Mesenchymal stem cell (in vitro differentiated cells and primary cell): ENCODE measurements around the gene ISG20L2.

Experiments used
- DNase-seq: peaks from one replicate; pipeline ENCODE4 v3.0.0-alpha.2; 2013
- H2AFZ ChIP-seq: one replicate; pipeline ENCODE4 v1.6.1; 2013; ENCODE audit warnings: low read depth, mild to moderate bottlenecking, control low read depth, inconsistent platforms, low read length, moderate library complexity
- H2AK5ac ChIP-seq: 2 replicates; pipeline ENCODE4 v1.6.1; 2013; ENCODE audit warnings: low read length, moderate library complexity, mild to moderate bottlenecking, inconsistent platforms; ENCODE audit not compliant: severe bottlenecking
- H2BK120ac ChIP-seq: one replicate; pipeline ENCODE4 v1.6.1; 2013; ENCODE audit warnings: low read depth, mild to moderate bottlenecking, inconsistent platforms, low read length, moderate library complexity
- H2BK12ac ChIP-seq, 2 experiments: one replicate each; pipeline ENCODE4 v1.6.1; 2013; ENCODE audit warnings: inconsistent platforms in 2 of 2, low read length in 2 of 2, mild to moderate bottlenecking in 2 of 2, moderate library complexity in 2 of 2, control low read depth in 1 of 2
- H2BK15ac ChIP-seq: one replicate; pipeline ENCODE4 v1.6.1; 2013; ENCODE audit warnings: mild to moderate bottlenecking, low read depth, inconsistent platforms; ENCODE audit not compliant: poor library complexity, severe bottlenecking
- H2BK5ac ChIP-seq: 2 replicates; pipeline ENCODE4 v1.6.1; 2013; ENCODE audit warnings: low read depth, mild to moderate bottlenecking, low read length, control low read depth, inconsistent platforms; ENCODE audit not compliant: poor library complexity, severe bottlenecking
- H3K14ac ChIP-seq, 2 experiments: one replicate each; pipeline ENCODE4 v1.6.1; 2013; ENCODE audit warnings: inconsistent platforms in 2 of 2, low read length in 2 of 2, control low read depth in 1 of 2, mild to moderate bottlenecking in 1 of 2, moderate library complexity in 1 of 2
- H3K18ac ChIP-seq, 2 experiments: one replicate each; pipeline ENCODE4 v1.6.1; 2013; ENCODE audit warnings: inconsistent platforms in 2 of 2, low read length in 2 of 2, control low read depth in 1 of 2, low read depth in 1 of 2, mild to moderate bottlenecking in 1 of 2
- H3K23ac ChIP-seq, 2 experiments: one replicate each; pipeline ENCODE4 v1.6.1; 2013; ENCODE audit warnings: inconsistent platforms in 2 of 2, low read length in 2 of 2, mild to moderate bottlenecking in 2 of 2, moderate library complexity in 2 of 2, control low read depth in 1 of 2
- H3K27ac ChIP-seq: 2 replicates; pipeline ENCODE4 v1.5.1; 2013; ENCODE audit warnings: mild to moderate bottlenecking, moderate library complexity, low read length, control low read depth, inconsistent platforms; ENCODE audit not compliant: poor library complexity, severe bottlenecking
- H3K27me3 ChIP-seq, 2 experiments: 2 replicates each; pipeline versions ENCODE4 v1.6.1 to v1.7.0; 2013; ENCODE audit warnings: low read length in 2 of 2, mild to moderate bottlenecking in 2 of 2, moderate library complexity in 2 of 2, control low read depth in 1 of 2, inconsistent platforms in 1 of 2; ENCODE audit not compliant: control insufficient read depth in 1 of 2, insufficient read depth in 1 of 2
- H3K36me3 ChIP-seq, 2 experiments: 2 replicates each; pipeline versions ENCODE4 v1.6.1 to v1.7.0; 2013; ENCODE audit warnings: low read length in 2 of 2, control low read depth in 1 of 2, inconsistent platforms in 1 of 2, low read depth in 1 of 2, mild to moderate bottlenecking in 1 of 2; ENCODE audit not compliant: insufficient read depth in 2 of 2, control insufficient read depth in 1 of 2
- H3K4ac ChIP-seq, 2 experiments: one replicate each; pipeline ENCODE4 v1.6.1; 2013; ENCODE audit warnings: inconsistent platforms in 2 of 2, low read length in 2 of 2, mild to moderate bottlenecking in 2 of 2, moderate library complexity in 2 of 2, control low read depth in 1 of 2, low read depth in 1 of 2
- H3K4me1 ChIP-seq: 2 replicates; pipeline ENCODE4 v1.6.1; 2013; ENCODE audit warnings: low read depth, low read length, control low read depth; ENCODE audit not compliant: control insufficient read depth, insufficient read depth
- H3K4me2 ChIP-seq: 2 replicates; pipeline ENCODE4 v1.6.1; 2013; ENCODE audit warnings: low read length, mild to moderate bottlenecking, inconsistent platforms; ENCODE audit not compliant: poor library complexity, severe bottlenecking
- H3K4me3 ChIP-seq, 2 experiments: 2 replicates each; pipeline versions ENCODE4 v1.5.1 to v1.7.0; 2013; ENCODE audit warnings: low read length in 2 of 2, mild to moderate bottlenecking in 2 of 2, control low read depth in 1 of 2, low read depth in 1 of 2; ENCODE audit not compliant: insufficient read depth in 1 of 2
- H3K79me1 ChIP-seq: replicated peaks from 2 replicates; pipeline ENCODE4 v1.6.1; 2013; ENCODE audit warnings: mild to moderate bottlenecking, control low read depth, low read length, inconsistent platforms; ENCODE audit not compliant: poor library complexity, severe bottlenecking
- H3K9ac ChIP-seq: 2 replicates; pipeline ENCODE4 v1.7.0; 2013; ENCODE audit warnings: mild to moderate bottlenecking, low read length, moderate library complexity
- H3K9me3 ChIP-seq: 2 replicates; pipeline ENCODE4 v1.7.0; 2013; ENCODE audit warnings: mild to moderate bottlenecking, low read length; ENCODE audit not compliant: control insufficient read depth
- H4K8ac ChIP-seq: one replicate; pipeline ENCODE4 v1.6.1; 2013; ENCODE audit warnings: inconsistent platforms, mild to moderate bottlenecking, low read length, moderate library complexity
- H4K91ac ChIP-seq: one replicate; pipeline ENCODE4 v1.6.1; 2013; ENCODE audit warnings: mild to moderate bottlenecking, low read length, inconsistent platforms
- WGBS: methylation state at CpG from one replicate; pipeline ENCODE4 v1.1.7; 2013; ENCODE audit warnings: mixed read lengths; 5-methylcytosine and 5-hydroxymethylcytosine counted together

The ISG20L2 gene

DNA sequence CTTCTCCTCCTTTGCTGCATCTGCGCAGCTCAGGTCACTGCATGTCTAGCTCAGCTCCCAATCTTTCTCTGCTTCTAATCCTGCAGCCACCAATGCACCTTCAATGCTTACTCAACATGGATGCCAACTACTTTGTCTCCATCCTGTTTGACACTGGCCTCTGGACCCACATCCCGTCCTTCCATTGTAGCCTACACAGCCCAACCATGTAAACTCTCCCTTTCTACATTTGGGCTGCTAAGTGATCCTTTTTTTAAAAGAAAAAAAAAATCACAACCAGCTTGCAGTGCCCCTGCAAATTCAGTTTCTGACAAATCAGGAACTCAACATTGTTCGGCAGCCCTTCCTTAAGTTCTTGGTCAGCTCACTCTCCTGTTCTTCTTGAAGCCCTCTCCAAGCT lies 13.7 kb downstream of the ISG20L2 start:
- no peak overlapping the region for H4K91ac ChIP-seq
- WGBS = 85% methylated on average over 3 of the region's 3 CpGs

DNA sequence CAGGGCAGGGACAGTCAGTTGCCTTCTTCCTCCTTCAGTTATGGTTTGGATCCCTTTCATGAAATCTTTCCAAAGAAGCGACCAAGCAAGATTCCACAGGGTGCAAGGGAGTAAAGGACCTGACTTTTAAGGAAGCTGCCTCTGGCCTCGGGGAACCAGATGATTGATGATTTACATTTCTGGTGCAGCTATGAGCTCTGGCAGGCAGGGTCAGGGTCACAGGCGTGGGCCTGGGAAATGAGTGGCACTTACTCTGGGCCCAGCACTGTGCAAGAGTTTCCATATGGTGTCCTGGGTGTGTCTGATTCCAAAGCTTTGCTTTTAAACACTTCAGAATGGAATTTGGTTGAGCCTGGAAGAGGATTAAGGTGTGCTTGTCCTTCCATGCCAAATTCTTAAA lies 15.9 kb downstream of the ISG20L2 start:
- Histone ChIP-seq H3K9ac (no peak overlapping the region), H3K36me3 (peaks cover 0 to 9% of the 10 kb centered on the region in 2 experiments), H3K4me2 (no peak overlapping the region), H2BK5ac (no peak overlapping the region), H3K4me1 (peaks cover 20% of the 10 kb centered on the region), H3K27me3 (no peaks in the 10 kb centered on the region), H3K9me3 (no peaks in the 10 kb centered on the region), H2AK5ac (no peak overlapping the region), H3K18ac (no peak overlapping the region), H3K27ac (no peak overlapping the region), H3K23ac (peak overlapping the region in 1 of 2 experiments; percentile 94), H4K8ac (no peak overlapping the region), H2BK15ac (no peak overlapping the region), H3K4ac (no peak overlapping the region), H3K79me1 (peaks cover 3% of the 10 kb centered on the region), H3K4me3 (peak overlapping the region in 1 of 2 experiments; percentile 33), H2AFZ (no peak overlapping the region), H2BK12ac (peak overlapping the region in 1 of 2 experiments; percentile 57), H3K14ac (no peak overlapping the region), H2BK120ac (no peak overlapping the region), H4K91ac (no peak overlapping the region)
- DNase-seq = no peak
- WGBS = 24% methylated on average over 3 of the region's 3 CpGs

More for the DNA sequence above, 13.7 kb downstream of the ISG20L2 start:
- Histone ChIP-seq H3K79me1 (peaks cover 3% of the 10 kb centered on the region), H2BK5ac (no peak overlapping the region), H3K23ac (no peak overlapping the region), H3K27me3 (no peaks in the 10 kb centered on the region), H4K8ac (no peak overlapping the region), H3K27ac (no peak overlapping the region), H3K4me2 (no peak overlapping the region), H3K14ac (no peak overlapping the region), H3K9ac (no peak overlapping the region), H3K4me1 (peaks cover 8% of the 10 kb centered on the region), H2BK12ac (no peak overlapping the region), H3K36me3 (peaks cover 6 to 16% of the 10 kb centered on the region in 2 experiments), H3K4me3 (no peak overlapping the region), H2AK5ac (no peak overlapping the region), H2BK15ac (no peak overlapping the region), H3K18ac (no peak overlapping the region), H3K4ac (no peak overlapping the region), H2AFZ (no peak overlapping the region), H2BK120ac (no peak overlapping the region), H3K9me3 (no peaks in the 10 kb centered on the region)
- no peak for DNase-seq

DNA sequence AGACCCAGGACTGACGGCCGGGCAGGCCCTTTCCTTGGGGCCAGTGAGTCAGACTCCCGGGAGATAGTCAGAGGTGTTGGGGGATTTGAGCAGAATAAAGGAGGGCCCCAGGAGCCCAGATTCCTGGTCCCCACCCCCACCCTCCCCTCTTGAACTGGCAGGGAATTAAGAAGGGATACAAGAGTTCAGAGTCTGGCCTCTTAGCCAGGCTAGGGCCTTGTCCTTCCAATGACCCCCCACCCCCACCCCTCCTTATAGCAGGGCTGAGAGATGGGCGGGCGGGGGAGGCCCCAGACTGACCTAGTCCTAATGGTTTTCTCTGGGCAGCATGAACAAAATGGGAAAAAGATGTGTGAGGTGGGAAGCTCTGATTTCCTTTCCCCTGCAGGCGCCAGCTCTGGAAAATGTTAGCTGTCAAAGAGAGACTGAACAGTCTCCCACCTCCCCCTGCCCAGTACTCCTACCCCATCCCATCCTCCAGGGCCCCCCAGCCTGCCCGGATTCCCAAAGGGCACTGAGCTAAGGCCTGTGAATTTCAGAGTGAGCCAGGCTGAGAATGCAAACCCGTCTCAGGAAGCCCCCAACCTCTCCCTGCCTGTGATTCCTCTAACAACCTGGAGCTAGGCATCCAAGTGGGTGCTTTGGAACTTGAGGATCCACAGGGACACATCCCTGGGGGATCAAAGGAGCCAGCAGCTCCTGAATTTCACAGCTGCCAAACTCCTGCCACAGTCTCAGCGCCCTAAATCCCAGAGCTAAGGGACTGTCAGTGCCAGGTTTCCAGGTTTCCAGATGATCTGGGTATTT lies 17.4 kb downstream of the ISG20L2 start:
- no peak for DNase-seq
- 20% methylated on average over 7 of the region's 9 CpGs for WGBS
- H3K18ac ChIP-seq = peak overlapping the region in 1 of 2 experiments; percentile 52
- no peaks in the 10 kb centered on the region for H3K27me3 ChIP-seq
- H2BK5ac ChIP-seq = no peak overlapping the region
- H3K9me3 ChIP-seq = no peaks in the 10 kb centered on the region
- H2BK120ac ChIP-seq = peak overlapping the region; percentile 6
- no peak overlapping the region for H3K27ac ChIP-seq
- no peak overlapping the region for H4K91ac ChIP-seq
- H2BK15ac ChIP-seq = no peak overlapping the region
- H3K9ac ChIP-seq = no peak overlapping the region
- H3K4ac ChIP-seq = no peak overlapping the region
- H3K14ac ChIP-seq = no peak overlapping the region
- H3K4me1 ChIP-seq = peaks cover 34% of the 10 kb centered on the region
- no peaks in the 10 kb centered on the region for H3K79me1 ChIP-seq
- H2BK12ac ChIP-seq = peak overlapping the region in 1 of 2 experiments; percentile 76
- H3K23ac ChIP-seq = peak overlapping the region in 1 of 2 experiments; percentile 5
- no peak overlapping the region for H3K4me3 ChIP-seq
- no peak overlapping the region for H3K4me2 ChIP-seq
- no peak overlapping the region for H2AFZ ChIP-seq
- H3K36me3 ChIP-seq = peaks cover 0 to 9% of the 10 kb centered on the region in 2 experiments
- no peak overlapping the region for H4K8ac ChIP-seq
- H2AK5ac ChIP-seq = no peak overlapping the region

- WGBS = 67% methylated on average over 7 of the region's 11 CpGs
- Histone ChIP-seq H3K9ac (peak overlapping the region; percentile 89), H2BK120ac (peak overlapping the region; percentile 11), H2AFZ (no peak overlapping the region), H2AK5ac (no peak overlapping the region), H3K4me3 (peak overlapping the region in 1 of 2 experiments; percentile 27), H2BK15ac (peak overlapping the region; percentile 15), H3K79me1 (no peaks in the 10 kb centered on the region), H3K23ac (no peak overlapping the region), H3K4me2 (no peak overlapping the region), H3K27ac (no peak overlapping the region), H3K4ac (no peak overlapping the region), H4K8ac (peak overlapping the region; percentile 3), H3K36me3 (peaks cover 0 to 2% of the 10 kb centered on the region in 2 experiments), H3K18ac (peak overlapping the region in 1 of 2 experiments; percentile 26), H3K4me1 (peaks cover 47% of the 10 kb centered on the region), H4K91ac (peak overlapping the region; percentile 79), H2BK5ac (no peak overlapping the region), H3K14ac (peak overlapping the region in 1 of 2 experiments; percentile 14), H3K9me3 (no peaks in the 10 kb centered on the region), H2BK12ac (peak overlapping the region; percentile 25 to 61), H3K27me3 (peaks cover 0 to 7% of the 10 kb centered on the region in 2 experiments)
- DNase-seq = no peak
Observed at GRCh38 chr1:156709757-156710489, 18.6 kb downstream of the ISG20L2 start.
